ENCODE data around the gene SELL. TPM values are rescaled to one million over a fixed set of nuclear protein-coding genes. Genes with fewer than 3 reads are reported as not detected.
"Not testable (repeated sequence)": the region's sequence is repeated elsewhere in the genome, so short reads cannot be mapped to it uniquely, and the experiment has no call there.

Gene SELL
- total RNA-seq, 1 donor from 2014 or later: 4.3 TPM

DNA sequence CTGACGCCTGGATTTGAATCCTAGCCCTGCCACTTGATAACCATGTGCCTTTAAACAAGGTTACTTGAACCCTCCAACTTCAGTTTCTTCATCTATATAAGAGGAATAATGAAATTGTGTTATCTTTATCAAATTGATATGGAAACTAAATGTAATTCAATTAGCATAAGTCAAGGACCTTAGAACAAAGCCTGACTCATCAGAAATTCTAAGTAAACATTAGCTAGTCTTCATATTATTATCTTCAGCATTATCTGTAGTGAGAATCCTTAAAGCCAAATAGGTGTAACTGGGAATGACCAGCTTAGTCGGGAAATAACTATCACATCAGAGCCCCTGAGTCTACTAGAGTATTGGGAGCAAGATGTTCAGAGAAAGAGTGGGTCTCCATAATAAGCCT is 6.6 kb downstream of the SELL start:
- no peak for DNase-seq

GRCh38 chr1:169701261-169702005 is 10.0 kb downstream of the SELL start:
- no peak for DNase-seq

DNA sequence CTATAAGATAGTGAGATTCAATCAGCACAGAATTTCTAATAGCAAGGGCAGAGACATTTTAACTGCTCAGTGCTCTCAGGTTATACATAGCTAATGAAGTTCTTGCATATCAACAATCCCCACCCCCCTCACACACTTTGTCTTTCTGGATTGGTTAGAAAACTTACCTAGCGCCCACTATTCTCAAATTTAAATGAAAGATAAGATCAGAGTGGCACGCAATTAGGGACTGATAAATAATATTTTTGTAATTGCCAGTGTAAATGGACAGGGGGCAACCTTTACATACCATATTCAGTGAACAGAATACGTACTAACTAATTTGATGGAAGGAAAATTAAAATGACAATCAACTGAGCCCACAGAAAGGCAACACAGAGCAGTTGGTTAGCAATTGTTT is 11.7 kb downstream of the SELL start:
- no peak for DNase-seq

- no peak for DNase-seq
Measured at GRCh38 chr1:169698976-169699375, 12.4 kb downstream of the SELL start.

DNA sequence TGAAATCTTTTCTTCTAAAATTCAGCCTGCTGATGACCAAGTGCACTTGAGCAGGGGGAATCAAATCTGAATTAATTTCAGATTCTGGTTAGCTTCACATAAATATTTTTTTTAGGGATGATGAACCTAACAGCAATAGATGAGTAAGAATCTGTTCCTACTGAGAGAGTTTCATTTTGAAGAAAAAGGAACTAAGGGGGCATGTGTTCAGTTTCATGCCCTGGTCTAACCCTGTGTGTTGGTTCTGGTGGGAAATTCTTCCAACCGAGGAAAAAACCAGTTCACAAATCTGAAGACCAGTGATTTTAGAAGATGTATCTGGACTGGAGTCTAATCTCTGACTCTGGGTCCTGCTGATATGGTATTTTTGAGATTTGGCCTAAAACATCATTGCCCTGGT is 13.7 kb downstream of the SELL start:
- DNase-seq: no peak

DNA sequence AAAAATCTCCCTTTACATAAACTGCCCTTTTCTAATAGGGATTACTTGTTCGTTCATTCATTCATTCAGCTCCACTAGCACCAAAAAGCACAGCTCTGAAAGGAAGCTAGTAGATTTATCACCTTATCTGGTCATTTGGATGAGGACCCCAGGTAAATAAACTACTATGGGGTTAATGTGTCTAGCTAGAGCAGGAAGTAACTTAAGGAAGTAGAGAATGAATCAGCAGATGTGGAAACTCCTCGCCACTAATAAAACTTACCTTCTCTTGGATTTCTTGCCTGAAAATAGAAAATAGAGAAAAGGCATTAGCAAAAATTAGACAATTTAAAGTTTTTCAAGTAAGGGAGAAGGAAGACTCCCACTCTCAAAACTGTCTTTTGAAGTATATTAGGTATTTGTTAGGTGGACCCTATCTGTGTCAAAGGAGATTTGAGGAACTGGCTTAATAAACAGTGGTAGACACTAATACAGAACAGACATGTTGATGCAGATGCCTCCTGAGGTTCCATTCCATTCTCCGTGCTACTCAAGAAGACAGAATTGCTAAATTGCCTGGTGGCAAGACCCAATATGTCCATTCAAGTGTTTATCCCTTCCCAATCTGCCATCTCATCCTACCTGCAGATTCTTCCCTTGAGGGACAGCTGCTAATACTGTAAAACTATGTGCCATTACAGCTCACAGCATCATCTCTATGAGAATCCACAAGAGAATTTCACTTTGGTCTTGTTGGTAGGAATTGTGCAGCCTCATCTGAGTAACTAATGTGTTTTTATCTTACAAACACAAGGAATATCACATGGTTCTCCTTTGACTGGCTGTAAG is 14.9 kb downstream of the SELL start:
- no peak for DNase-seq

- DNase-seq: no peak
Measured at GRCh38 chr1:169694304-169695075, 16.9 kb downstream of the SELL start.

- DNase-seq: no peak
Measured at GRCh38 chr1:169692756-169693460, 18.5 kb downstream of the SELL start.

DNA sequence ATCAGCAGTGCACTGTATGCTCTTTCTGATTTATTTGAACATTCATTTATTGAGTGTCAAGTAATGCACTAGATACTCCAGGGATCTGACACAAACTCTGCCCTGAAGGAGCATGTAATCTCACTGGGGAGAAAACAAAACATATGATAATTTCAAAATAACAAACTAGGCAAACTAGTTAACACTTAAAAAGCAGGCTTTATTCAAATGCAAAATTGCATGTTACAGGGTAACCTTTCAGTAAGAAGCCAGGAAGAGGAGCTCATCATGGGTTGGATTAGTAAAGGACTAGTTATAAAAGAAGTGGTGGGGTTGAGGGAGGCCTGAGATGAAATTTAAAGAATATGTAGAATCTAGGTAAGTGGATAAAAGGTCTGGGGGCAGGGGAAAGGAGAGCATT is 20.9 kb downstream of the SELL start:
- DNase-seq: no peak

GRCh38 chr1:169689395-169689794 is 22.0 kb downstream of the SELL start:
- no peak for DNase-seq

- DNase-seq: not testable (repeated sequence)
Measured at GRCh38 chr1:169688377-169688776, 23.0 kb downstream of the SELL start.

DNA sequence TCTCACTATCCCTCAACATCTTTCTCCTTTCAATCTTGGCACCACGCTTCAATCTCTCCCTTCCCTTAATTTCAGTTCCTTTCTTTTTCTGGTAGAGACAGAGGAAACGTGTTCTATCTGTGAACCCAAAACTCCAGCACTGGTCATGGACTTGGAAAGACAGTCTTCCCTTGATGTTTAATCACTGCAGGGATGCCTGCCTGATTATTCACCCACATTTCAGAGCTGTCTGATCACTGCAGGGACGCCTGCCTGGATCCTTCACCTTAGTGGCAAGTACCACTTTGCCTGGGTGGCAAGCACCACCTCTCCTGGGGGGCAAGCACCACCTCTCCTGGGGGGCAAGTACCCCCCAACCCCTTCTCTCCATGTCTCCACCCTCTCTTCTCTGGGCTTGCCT is 27.8 kb downstream of the SELL start:
- DNase-seq: no peak

DNA sequence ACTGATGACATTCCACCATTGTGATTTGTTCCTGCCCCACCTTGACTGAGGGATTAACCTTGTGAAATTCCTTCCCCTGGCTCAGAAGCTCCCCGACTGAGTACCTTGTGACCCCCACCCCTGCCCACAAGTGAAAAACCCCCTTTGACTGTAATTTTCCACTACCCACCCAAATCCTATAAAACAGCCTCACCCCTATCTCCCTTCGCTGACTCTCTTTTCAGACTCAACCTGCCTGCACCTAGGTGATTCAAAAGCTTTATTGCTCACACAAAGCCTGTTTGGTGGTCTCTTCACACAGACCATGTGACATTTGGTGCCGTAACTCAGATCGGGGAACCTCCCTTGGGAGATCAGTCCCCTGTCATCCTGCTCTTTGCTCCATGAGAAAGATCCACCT is 28.3 kb downstream of the SELL start:
- DNase-seq: not testable (repeated sequence)

- no peak for DNase-seq
Measured at GRCh38 chr1:169682071-169682470, 29.3 kb downstream of the SELL start.

DNA sequence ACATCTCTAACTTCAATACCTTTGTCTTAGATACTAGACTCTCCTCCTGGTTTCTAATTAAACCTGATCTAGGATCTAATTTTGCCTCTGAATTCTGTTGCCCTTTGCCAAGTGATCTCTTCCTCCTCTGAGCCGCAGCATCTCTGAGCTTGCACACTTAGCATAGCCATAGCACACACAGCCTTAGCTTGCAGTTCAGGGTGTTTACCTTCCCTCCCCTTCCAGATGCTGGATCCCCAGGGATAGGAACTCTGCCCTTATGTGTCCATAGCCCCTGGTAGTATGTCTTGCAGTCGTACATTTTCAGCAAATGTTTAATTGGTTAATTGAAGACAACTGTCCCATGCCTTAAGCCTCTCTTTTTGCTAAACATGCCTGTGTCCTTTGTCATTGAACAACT is 30.3 kb downstream of the SELL start:
- peak; percentile 12 for DNase-seq

GRCh38 chr1:169680377-169681019 is 30.9 kb downstream of the SELL start:
- DNase-seq: no peak

GRCh38 chr1:169679692-169680091 is 31.7 kb downstream of the SELL start:
- DNase-seq: no peak

DNA sequence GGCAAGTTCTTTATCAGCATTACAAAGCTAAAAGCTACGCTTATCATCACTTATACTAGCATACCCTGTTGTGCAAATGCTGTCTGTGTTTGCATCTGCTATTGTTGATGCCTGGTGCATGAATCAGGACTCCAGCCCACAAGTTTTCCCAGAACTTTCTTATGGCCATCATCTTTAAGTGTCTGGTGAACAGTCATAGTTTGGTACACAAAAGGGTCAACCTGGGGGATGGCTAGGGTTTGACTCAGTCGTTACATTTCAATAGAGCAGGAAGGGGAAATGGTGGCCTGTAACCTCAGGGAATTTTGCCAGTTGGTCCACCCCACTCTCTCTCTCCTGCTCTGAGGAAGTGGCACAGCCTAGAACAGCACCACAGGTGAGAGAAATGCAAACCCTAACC is 35.4 kb downstream of the SELL start:
- DNase-seq: no peak

- no peak for DNase-seq
Measured at GRCh38 chr1:169670836-169671235, 40.6 kb downstream of the SELL start.

- DNase-seq: not testable (repeated sequence)
Measured at GRCh38 chr1:169670244-169670643, 41.2 kb downstream of the SELL start.

DNA sequence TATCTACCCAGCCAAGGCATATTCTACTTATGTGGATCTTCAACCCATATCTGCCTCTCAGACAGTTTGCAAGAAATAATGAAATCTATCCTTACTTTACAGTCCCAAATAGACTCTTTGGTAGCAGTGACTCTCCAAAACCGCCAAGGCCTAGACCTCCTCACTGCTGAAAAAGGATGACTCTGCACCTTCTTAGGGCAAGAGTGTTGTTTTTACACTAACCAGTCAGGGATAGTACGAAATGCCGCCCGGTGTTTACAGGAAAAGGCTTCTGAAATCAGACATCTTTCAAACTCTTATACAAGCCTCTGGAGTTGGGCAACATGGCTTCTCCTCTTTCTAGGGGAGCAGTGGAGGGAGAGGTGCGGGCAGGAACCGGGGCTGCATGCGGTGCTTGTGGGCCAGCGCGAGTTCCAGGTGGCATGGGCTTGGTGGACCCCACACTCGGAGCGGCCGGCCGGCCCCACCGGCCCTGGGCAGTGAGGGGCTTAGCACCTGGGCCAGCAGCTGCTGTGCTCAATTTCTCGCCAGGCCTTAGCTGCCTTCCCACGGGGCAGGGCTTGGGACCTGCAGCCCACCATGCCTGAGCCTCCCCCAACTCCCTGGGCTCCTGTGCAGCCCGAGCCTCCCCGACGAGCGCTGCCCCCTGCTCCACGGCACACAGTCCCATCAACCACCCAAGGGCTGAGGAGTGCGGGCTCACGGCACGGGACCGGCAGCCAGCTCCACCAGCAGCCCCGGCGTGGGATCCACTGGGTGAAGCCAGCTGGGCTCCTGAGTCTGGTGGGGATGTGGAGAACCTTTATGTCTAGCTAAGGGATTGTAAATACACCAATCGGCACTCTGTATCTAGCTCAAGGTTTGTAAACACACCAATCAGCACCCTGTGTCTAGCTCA is 43.5 kb downstream of the SELL start:
- not testable (repeated sequence) for DNase-seq

Measured in tongue (tissue), 2 donors.